Measurements from ENCODE around the gene SPDEF.

SPDEF gene

GRCh38 chr6:34511915-34512737 lies 44.0 kb downstream of the SPDEF start:
- TF ChIP-seq CTCF (conservative IDR thresholded peaks at IDR 0.05; ENCODE audit: low read depth, low read length): no peak
- H3K4me3 ChIP-seq (ENCODE audit: low read depth, low read length): no peak overlapping the region
- no peak for DNase-seq (ENCODE audit: low read depth)

- DNase-seq (ENCODE audit: low read depth): no peak
- TF ChIP-seq CTCF (conservative IDR thresholded peaks at IDR 0.05; ENCODE audit: low read depth, low read length): no peak
- H3K4me3 ChIP-seq (ENCODE audit: low read depth, low read length): no peak overlapping the region
Observed at GRCh38 chr6:34511214-34511914, 44.8 kb downstream of the SPDEF start.

GRCh38 chr6:34510299-34510698 lies 45.8 kb downstream of the SPDEF start:
- DNase-seq (ENCODE audit: low read depth): no peak
- TF ChIP-seq CTCF (conservative IDR thresholded peaks at IDR 0.05; ENCODE audit: low read depth, low read length): no peak

GRCh38 chr6:34509782-34510181 lies 46.3 kb downstream of the SPDEF start:
- no peak for TF ChIP-seq CTCF (conservative IDR thresholded peaks at IDR 0.05; ENCODE audit: low read depth, low read length)
- DNase-seq (ENCODE audit: low read depth): no peak
- H3K4me3 ChIP-seq (ENCODE audit: low read depth, low read length): no peak overlapping the region

More at GRCh38 chr6:34510299-34510698, 45.8 kb downstream of the SPDEF start:
- H3K4me3 ChIP-seq (ENCODE audit: low read depth, low read length): no peak overlapping the region

GRCh38 chr6:34508425-34508824 lies 47.7 kb downstream of the SPDEF start:
- no peak for DNase-seq (ENCODE audit: low read depth)
- no peak overlapping the region for H3K4me3 ChIP-seq (ENCODE audit: low read depth, low read length)
- peak; percentile 29 for TF ChIP-seq CTCF (conservative IDR thresholded peaks at IDR 0.05; ENCODE audit: low read depth, low read length)

- no peak for DNase-seq (ENCODE audit: low read depth)
- no peak for TF ChIP-seq CTCF (conservative IDR thresholded peaks at IDR 0.05; ENCODE audit: low read depth, low read length)
- H3K4me3 ChIP-seq (ENCODE audit: low read depth, low read length): no peak overlapping the region
Observed at GRCh38 chr6:34506718-34507117, 49.4 kb downstream of the SPDEF start.

Data from choroid plexus epithelial cell (primary cell).